Mesendoderm (in vitro differentiated cells): Measurements from ENCODE around the gene LRFN4.

Source experiments
- DNase-seq: peaks from one replicate; pipeline ENCODE4 v3.0.0; 2013
- H2AK5ac ChIP-seq: 2 replicates; pipeline ENCODE4 v1.6.1; 2013; ENCODE audit warnings: low read length, inconsistent platforms
- H2BK120ac ChIP-seq: 2 replicates; pipeline ENCODE4 v1.6.1; 2013; ENCODE audit warnings: low read depth, mild to moderate bottlenecking, low read length, moderate library complexity, mixed read lengths
- H2BK15ac ChIP-seq: replicated peaks from 2 replicates; pipeline ENCODE4 v1.6.1; 2013; ENCODE audit warnings: low read depth, mild to moderate bottlenecking, moderate library complexity
- H2BK5ac ChIP-seq: 2 replicates; pipeline ENCODE4 v1.6.1; 2013; ENCODE audit warnings: low read length, inconsistent platforms
- H3K18ac ChIP-seq: 2 replicates; pipeline ENCODE4 v1.6.1; 2013; ENCODE audit warnings: mild to moderate bottlenecking, low read length, mixed read lengths
- H3K23ac ChIP-seq: one replicate; pipeline ENCODE4 v1.6.1; 2013; ENCODE audit warnings: low read length
- H3K27ac ChIP-seq: 2 replicates; pipeline ENCODE4 v1.5.1; 2013; ENCODE audit warnings: low read depth, mild to moderate bottlenecking, inconsistent platforms, low read length, moderate library complexity
- H3K27me3 ChIP-seq: 2 replicates; pipeline ENCODE4 v1.6.1; 2013; ENCODE audit warnings: low read length, control low read depth, mild to moderate bottlenecking, inconsistent platforms; ENCODE audit not compliant: insufficient read depth, poor library complexity
- H3K36me3 ChIP-seq: 2 replicates; pipeline ENCODE4 v1.6.1; 2013; ENCODE audit warnings: low read length, inconsistent platforms; ENCODE audit not compliant: control insufficient read depth, insufficient read depth
- H3K4ac ChIP-seq: one replicate; pipeline ENCODE4 v1.6.1; 2013; ENCODE audit warnings: low read depth, mild to moderate bottlenecking, low read length, moderate library complexity
- H3K4me1 ChIP-seq: 2 replicates; pipeline ENCODE4 v1.6.1; 2013; ENCODE audit warnings: low read depth, low read length, inconsistent platforms; ENCODE audit not compliant: control insufficient read depth
- H3K4me2 ChIP-seq: 2 replicates; pipeline ENCODE4 v1.6.1; 2013; ENCODE audit warnings: low read length
- H3K4me3 ChIP-seq: 2 replicates; pipeline ENCODE4 v1.5.1; 2013; ENCODE audit warnings: mild to moderate bottlenecking, low read length
- H3K56ac ChIP-seq: one replicate; pipeline ENCODE4 v1.6.1; 2013; ENCODE audit warnings: low read length
- H3K79me1 ChIP-seq: 2 replicates; pipeline ENCODE4 v1.6.1; 2013; ENCODE audit warnings: low read length, inconsistent platforms
- H3K79me2 ChIP-seq: 2 replicates; pipeline ENCODE4 v1.6.1; 2013; ENCODE audit warnings: mild to moderate bottlenecking, low read length; ENCODE audit not compliant: control insufficient read depth, insufficient read depth
- H3K9ac ChIP-seq: 2 replicates; pipeline ENCODE4 v1.6.1; 2013; ENCODE audit warnings: low read length, inconsistent platforms
- H4K5ac ChIP-seq: one replicate; pipeline ENCODE4 v1.6.1; 2013; ENCODE audit warnings: low read length
- H4K8ac ChIP-seq: one replicate; pipeline ENCODE4 v1.6.1; 2013; ENCODE audit warnings: low read depth, mild to moderate bottlenecking, control low read depth, low read length, moderate library complexity
- WGBS: extraction: QIAGEN DNeasy Blood & Tissue Kit; methylation state at CpG from one replicate; pipeline ENCODE4 v1.1.7; 2013; ENCODE audit warnings: low lambda C conversion rate, missing lambda C conversion rate; ENCODE audit not compliant: insufficient coverage; ENCODE audit errors: extremely low coverage; 5-methylcytosine and 5-hydroxymethylcytosine counted together

The LRFN4 gene

DNA sequence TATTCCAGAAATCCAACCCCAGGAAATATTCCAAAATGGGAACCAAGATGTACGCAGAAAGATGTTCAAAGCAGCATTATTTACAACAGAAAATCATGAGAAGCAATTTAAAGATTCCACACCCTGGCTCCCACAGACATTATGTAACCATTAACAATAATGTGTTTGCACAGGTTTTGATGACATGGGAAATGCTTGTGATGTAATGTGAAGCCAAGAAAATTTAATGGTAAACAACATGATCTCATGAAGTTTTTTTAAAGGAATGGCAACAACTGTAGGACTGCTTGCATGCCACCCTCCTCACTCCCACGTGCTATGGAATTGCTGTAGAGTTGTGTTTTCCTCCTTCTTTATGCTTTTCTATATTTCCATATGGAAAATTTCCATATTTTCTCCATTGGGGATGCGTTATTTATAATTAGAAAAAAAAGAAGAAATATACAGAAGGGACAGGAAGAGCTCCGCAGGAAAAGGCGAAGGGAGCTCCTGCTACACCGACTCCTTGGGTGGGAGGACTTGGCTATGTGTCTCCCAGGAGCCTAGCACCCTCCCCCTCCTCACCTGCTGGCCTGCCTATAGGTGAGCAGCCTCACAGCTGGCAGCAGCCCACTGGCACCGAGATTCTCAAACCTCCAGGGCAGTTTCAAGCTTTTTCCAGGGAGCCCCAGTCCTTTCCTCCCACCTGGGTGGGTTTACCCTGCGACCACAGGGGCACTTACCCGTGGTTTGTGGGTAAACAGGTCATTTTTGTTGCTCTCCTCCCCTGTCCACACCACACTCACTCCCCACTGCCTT, 20.9 kb downstream of the LRFN4 start:
- WGBS = no CpG with 5 or more reads among the region's 9 CpGs
- Histone ChIP-seq H3K79me2 (no peaks in the 10 kb centered on the region), H2AK5ac (no peak overlapping the region), H3K27me3 (no peaks in the 10 kb centered on the region), H2BK5ac (no peak overlapping the region), H3K56ac (no peak overlapping the region), H3K4ac (no peak overlapping the region), H3K27ac (no peak overlapping the region), H3K4me2 (no peak overlapping the region), H4K5ac (no peak overlapping the region), H3K23ac (peak overlapping the region; percentile 74), H4K8ac (no peak overlapping the region), H3K4me3 (no peak overlapping the region), H3K9ac (no peak overlapping the region), H2BK120ac (no peak overlapping the region), H3K4me1 (no peaks in the 10 kb centered on the region), H3K36me3 (no peaks in the 10 kb centered on the region), H3K18ac (no peak overlapping the region), H3K79me1 (no peaks in the 10 kb centered on the region), H2BK15ac (no peak overlapping the region)
- no peak for DNase-seq

DNA sequence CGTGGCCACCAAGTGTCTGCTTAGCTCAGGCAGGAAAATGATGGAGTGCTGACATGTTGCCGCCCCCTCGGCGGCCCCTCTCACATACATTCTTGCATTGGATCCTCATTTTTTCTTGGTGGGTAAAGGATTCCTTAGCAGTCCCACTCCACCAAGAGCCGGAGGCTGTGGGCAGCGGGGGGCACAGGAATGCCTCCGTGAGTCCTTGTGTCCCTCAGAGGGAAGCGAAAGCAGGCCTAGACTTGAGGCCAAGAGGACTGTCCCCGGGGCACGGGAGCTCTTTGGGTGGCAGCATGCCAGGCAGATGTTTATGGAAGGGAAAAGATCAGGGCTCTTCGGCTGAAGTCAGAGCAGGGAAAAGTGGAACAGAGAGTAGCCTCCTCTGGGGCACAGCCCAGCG, 21.6 kb downstream of the LRFN4 start:
- Histone ChIP-seq H3K23ac (no peak overlapping the region), H3K18ac (no peak overlapping the region), H3K79me1 (no peaks in the 10 kb centered on the region), H3K79me2 (no peaks in the 10 kb centered on the region), H2BK15ac (no peak overlapping the region), H3K27me3 (no peaks in the 10 kb centered on the region), H4K8ac (no peak overlapping the region), H3K56ac (no peak overlapping the region), H3K4ac (no peak overlapping the region), H2BK5ac (no peak overlapping the region), H2AK5ac (no peak overlapping the region), H3K9ac (no peak overlapping the region), H4K5ac (no peak overlapping the region), H3K4me3 (no peak overlapping the region), H3K27ac (no peak overlapping the region), H2BK120ac (no peak overlapping the region), H3K4me1 (no peaks in the 10 kb centered on the region), H3K36me3 (no peaks in the 10 kb centered on the region), H3K4me2 (no peak overlapping the region)
- DNase-seq = no peak
- no CpG with 5 or more reads among the region's 12 CpGs for WGBS

DNA sequence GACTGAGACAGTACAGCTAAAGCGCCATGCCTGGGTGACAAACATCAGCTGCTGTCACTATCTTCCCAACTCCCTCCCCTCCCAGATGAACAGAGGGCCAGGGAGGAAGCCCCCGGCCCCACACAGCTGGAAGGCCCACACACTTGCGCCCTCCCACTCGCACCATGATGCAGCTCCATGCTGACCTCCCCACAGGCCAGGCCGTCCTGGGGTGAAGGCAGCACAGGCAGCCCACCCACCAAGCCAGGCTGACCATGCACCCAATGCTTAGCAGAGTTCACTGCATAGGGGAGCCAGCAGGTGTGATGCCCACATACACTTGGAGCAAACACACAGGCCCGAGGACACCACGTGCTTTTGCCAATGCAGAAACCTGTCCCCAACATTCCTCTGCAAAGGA, 22.1 kb downstream of the LRFN4 start:
- no peak overlapping the region for H2BK120ac ChIP-seq
- no peak overlapping the region for H3K4me3 ChIP-seq
- H3K79me2 ChIP-seq = no peaks in the 10 kb centered on the region
- H3K4me2 ChIP-seq = no peak overlapping the region
- H3K4me1 ChIP-seq = no peaks in the 10 kb centered on the region
- no CpG with 5 or more reads among the region's 7 CpGs for WGBS
- no peak overlapping the region for H3K18ac ChIP-seq
- no peak overlapping the region for H2AK5ac ChIP-seq
- H4K5ac ChIP-seq = no peak overlapping the region
- no peak overlapping the region for H4K8ac ChIP-seq
- H2BK5ac ChIP-seq = no peak overlapping the region
- DNase-seq = no peak
- no peaks in the 10 kb centered on the region for H3K79me1 ChIP-seq
- H3K9ac ChIP-seq = no peak overlapping the region
- no peak overlapping the region for H2BK15ac ChIP-seq
- no peak overlapping the region for H3K56ac ChIP-seq
- H3K27me3 ChIP-seq = no peaks in the 10 kb centered on the region
- H3K23ac ChIP-seq = no peak overlapping the region
- H3K27ac ChIP-seq = no peak overlapping the region
- H3K4ac ChIP-seq = no peak overlapping the region
- no peaks in the 10 kb centered on the region for H3K36me3 ChIP-seq

GRCh38 chr11:66879583-66879982, 22.7 kb downstream of the LRFN4 start:
- Histone ChIP-seq H2AK5ac (no peak overlapping the region), H3K4me1 (no peaks in the 10 kb centered on the region), H3K79me2 (no peaks in the 10 kb centered on the region), H2BK5ac (no peak overlapping the region), H2BK15ac (no peak overlapping the region), H3K79me1 (no peaks in the 10 kb centered on the region), H3K27me3 (no peaks in the 10 kb centered on the region), H3K23ac (no peak overlapping the region), H4K8ac (no peak overlapping the region), H3K36me3 (no peaks in the 10 kb centered on the region), H2BK120ac (no peak overlapping the region), H3K4me3 (no peak overlapping the region), H3K27ac (no peak overlapping the region), H3K9ac (no peak overlapping the region), H4K5ac (no peak overlapping the region), H3K56ac (no peak overlapping the region), H3K4ac (no peak overlapping the region), H3K4me2 (no peak overlapping the region), H3K18ac (no peak overlapping the region)
- DNase-seq = no peak
- WGBS = no CpG with 5 or more reads among the region's 9 CpGs

GRCh38 chr11:66879999-66880398, 23.1 kb downstream of the LRFN4 start:
- DNase-seq = no peak
- Histone ChIP-seq H3K23ac (no peak overlapping the region), H3K18ac (no peak overlapping the region), H2BK15ac (no peak overlapping the region), H3K79me1 (no peaks in the 10 kb centered on the region), H2AK5ac (no peak overlapping the region), H3K9ac (no peak overlapping the region), H2BK5ac (no peak overlapping the region), H3K4me2 (no peak overlapping the region), H4K8ac (no peak overlapping the region), H3K79me2 (no peaks in the 10 kb centered on the region), H3K4ac (no peak overlapping the region), H3K4me3 (no peak overlapping the region), H3K4me1 (no peaks in the 10 kb centered on the region), H3K27me3 (no peaks in the 10 kb centered on the region), H3K27ac (no peak overlapping the region), H2BK120ac (no peak overlapping the region), H3K56ac (no peak overlapping the region), H3K36me3 (no peaks in the 10 kb centered on the region), H4K5ac (no peak overlapping the region)
- WGBS = no CpG with 5 or more reads among the region's 8 CpGs
